ENCODE results near the gene CACNA1C.

The CACNA1C gene

DNA sequence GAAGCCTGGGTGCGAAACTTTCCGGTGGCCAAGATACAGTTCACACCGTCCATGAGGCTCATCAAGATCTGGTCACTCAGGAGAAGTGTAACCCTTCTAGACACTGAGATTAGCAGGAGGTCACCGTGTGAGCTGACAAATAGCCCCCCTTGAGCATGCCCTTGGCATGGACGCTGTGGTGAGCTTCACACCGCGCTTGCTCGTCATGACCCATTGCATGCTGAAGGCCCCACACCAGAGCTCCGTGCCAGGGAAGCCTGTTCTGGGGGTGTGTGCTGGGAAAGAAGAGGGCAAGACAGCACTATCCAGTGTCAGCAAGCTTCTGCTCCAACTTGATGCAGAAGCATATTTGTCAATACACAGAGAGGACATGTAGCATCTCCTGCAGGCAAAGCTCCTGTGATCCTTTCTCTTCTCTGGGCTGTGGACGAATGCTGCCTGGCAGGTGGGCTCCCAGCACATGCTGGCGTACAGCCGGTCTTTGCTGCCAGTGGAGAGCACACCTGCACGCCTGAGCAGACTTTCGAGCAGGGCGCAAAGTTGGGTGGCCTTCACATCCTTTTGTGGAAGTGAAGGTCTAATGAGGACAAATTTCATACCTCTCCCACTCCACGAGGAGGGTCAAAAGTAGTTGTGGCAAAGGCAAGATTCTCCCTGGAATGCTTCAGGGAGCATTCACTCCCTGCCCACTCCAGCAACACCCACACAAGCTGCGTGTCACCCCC, 615.1 kb downstream of the CACNA1C start:
- no peaks in the 10 kb centered on the region for H3K27me3 ChIP-seq (ENCODE audit: insufficient read depth, low read length, poor library complexity)
- H3K4me1 ChIP-seq (ENCODE audit: insufficient read depth, low read length) = no peaks in the 10 kb centered on the region
- H3K9me3 ChIP-seq (ENCODE audit: insufficient read depth, low read length, severe bottlenecking) = no peaks in the 10 kb centered on the region
- no peak overlapping the region for H3K27ac ChIP-seq (ENCODE audit: low read length)
- DNase-seq = no peak
- no peaks in the 10 kb centered on the region for H3K79me2 ChIP-seq (ENCODE audit: insufficient read depth, low read length)
- H3K4me3 ChIP-seq (ENCODE audit: low read depth in 1 of 2, low read length in 2 of 2) = no peak overlapping the region
- no peak overlapping the region for H3K9ac ChIP-seq (ENCODE audit: low read depth, low read length)
- H4K20me1 ChIP-seq (ENCODE audit: insufficient read depth, low read length) = no peaks in the 10 kb centered on the region; the same call in 1 of the 2 replicates
- no peak overlapping the region for H2AFZ ChIP-seq (ENCODE audit: low read depth, low read length)
- no peak for TF ChIP-seq EZH2 (IDR thresholded peaks at IDR 0.05; ENCODE audit: borderline replicate concordance, low read depth, low read length, severe bottlenecking)
- TF ChIP-seq, protein P1, sequence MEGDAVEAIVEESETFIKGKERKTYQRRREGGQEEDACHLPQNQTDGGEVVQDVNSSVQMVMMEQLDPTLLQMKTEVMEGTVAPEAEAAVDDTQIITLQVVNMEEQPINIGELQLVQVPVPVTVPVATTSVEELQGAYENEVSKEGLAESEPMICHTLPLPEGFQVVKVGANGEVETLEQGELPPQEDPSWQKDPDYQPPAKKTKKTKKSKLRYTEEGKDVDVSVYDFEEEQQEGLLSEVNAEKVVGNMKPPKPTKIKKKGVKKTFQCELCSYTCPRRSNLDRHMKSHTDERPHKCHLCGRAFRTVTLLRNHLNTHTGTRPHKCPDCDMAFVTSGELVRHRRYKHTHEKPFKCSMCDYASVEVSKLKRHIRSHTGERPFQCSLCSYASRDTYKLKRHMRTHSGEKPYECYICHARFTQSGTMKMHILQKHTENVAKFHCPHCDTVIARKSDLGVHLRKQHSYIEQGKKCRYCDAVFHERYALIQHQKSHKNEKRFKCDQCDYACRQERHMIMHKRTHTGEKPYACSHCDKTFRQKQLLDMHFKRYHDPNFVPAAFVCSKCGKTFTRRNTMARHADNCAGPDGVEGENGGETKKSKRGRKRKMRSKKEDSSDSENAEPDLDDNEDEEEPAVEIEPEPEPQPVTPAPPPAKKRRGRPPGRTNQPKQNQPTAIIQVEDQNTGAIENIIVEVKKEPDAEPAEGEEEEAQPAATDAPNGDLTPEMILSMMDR (IDR thresholded peaks at IDR 0.05; ENCODE audit: borderline replicate concordance, extremely low read depth, low read length, poor library complexity, severe bottlenecking) = no peak
- no peaks in the 10 kb centered on the region for H3K36me3 ChIP-seq (ENCODE audit: insufficient read depth, low read length)
- ATAC-seq (ENCODE audit: insufficient read depth, low read depth) = no peak
- H3K4me2 ChIP-seq (ENCODE audit: insufficient read depth, low read length) = no peak overlapping the region

DNA sequence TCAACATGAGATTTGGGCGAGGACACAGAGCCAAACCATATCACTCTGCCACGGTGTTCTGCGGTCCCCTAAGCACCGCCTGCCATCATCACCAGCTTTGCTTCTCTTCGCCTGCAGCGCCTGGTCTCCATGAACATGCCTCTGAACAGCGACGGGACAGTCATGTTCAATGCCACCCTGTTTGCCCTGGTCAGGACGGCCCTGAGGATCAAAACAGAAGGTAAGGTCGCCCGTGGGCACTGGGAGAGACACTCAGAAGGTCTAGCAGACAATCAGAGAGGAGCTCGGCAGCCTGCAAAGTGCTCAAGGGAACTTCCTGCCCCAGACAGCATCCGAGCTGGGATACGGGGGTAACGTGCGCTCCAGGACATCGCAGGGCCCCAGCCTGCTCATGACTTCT, 616.0 kb downstream of the CACNA1C start:
- no peaks in the 10 kb centered on the region for H3K79me2 ChIP-seq (ENCODE audit: insufficient read depth, low read length)
- no peak for ATAC-seq (ENCODE audit: insufficient read depth, low read depth)
- H3K4me2 ChIP-seq (ENCODE audit: insufficient read depth, low read length) = no peak overlapping the region

DNA sequence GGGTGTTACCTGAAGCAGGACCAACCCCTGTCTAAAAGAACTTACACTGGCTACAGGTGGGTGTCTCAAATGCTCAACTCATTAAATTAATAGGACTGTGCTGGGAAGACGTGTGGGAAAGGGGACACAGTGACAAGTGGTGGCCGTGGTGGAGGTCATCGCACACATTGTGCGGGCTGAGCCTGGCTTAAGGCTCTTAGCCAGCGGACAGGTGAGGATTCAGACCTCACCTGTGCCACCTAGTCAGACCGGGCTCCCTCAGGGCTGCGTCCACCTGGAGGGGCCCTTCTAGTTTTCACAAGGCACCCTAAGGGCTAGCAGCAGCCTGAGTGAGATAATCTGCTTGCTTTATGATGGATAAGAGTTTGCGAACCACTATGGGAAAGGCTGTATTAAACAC, 616.8 kb downstream of the CACNA1C start:
- ATAC-seq (ENCODE audit: insufficient read depth, low read depth) = no peak
- no peaks in the 10 kb centered on the region for H3K36me3 ChIP-seq (ENCODE audit: insufficient read depth, low read length)
- H2AFZ ChIP-seq (ENCODE audit: low read depth, low read length) = no peak overlapping the region
- no peaks in the 10 kb centered on the region for H3K27me3 ChIP-seq (ENCODE audit: insufficient read depth, low read length, poor library complexity)
- no peak overlapping the region for H3K27ac ChIP-seq (ENCODE audit: low read length)
- no peak overlapping the region for H3K4me2 ChIP-seq (ENCODE audit: insufficient read depth, low read length)
- H3K9ac ChIP-seq (ENCODE audit: low read depth, low read length) = no peak overlapping the region
- no peak overlapping the region for H3K4me3 ChIP-seq (ENCODE audit: low read depth in 1 of 2, low read length in 2 of 2)
- H3K4me1 ChIP-seq (ENCODE audit: insufficient read depth, low read length) = no peaks in the 10 kb centered on the region
- DNase-seq = no peak
- H3K9me3 ChIP-seq (ENCODE audit: insufficient read depth, low read length, severe bottlenecking) = no peaks in the 10 kb centered on the region
- no peaks in the 10 kb centered on the region; the same call in 1 of the 2 replicates for H4K20me1 ChIP-seq (ENCODE audit: insufficient read depth, low read length)
- TF ChIP-seq EZH2 (IDR thresholded peaks at IDR 0.05; ENCODE audit: borderline replicate concordance, low read depth, low read length, severe bottlenecking) = no peak
- TF ChIP-seq, protein P1 (IDR thresholded peaks at IDR 0.05; ENCODE audit: borderline replicate concordance, extremely low read depth, low read length, poor library complexity, severe bottlenecking) = no peak
- no peaks in the 10 kb centered on the region for H3K79me2 ChIP-seq (ENCODE audit: insufficient read depth, low read length)

More for the DNA sequence above, 616.0 kb downstream of the CACNA1C start:
- Histone ChIP-seq H3K27ac (ENCODE audit: low read length) (no peak overlapping the region), H3K9me3 (ENCODE audit: insufficient read depth, low read length, severe bottlenecking) (no peaks in the 10 kb centered on the region), H3K27me3 (ENCODE audit: insufficient read depth, low read length, poor library complexity) (no peaks in the 10 kb centered on the region), H4K20me1 (ENCODE audit: insufficient read depth, low read length) (no peaks in the 10 kb centered on the region; the same call in 1 of the 2 replicates), H2AFZ (ENCODE audit: low read depth, low read length) (no peak overlapping the region), H3K4me1 (ENCODE audit: insufficient read depth, low read length) (no peaks in the 10 kb centered on the region), H3K4me3 (ENCODE audit: low read depth in 1 of 2, low read length in 2 of 2) (no peak overlapping the region), H3K9ac (ENCODE audit: low read depth, low read length) (no peak overlapping the region), H3K36me3 (ENCODE audit: insufficient read depth, low read length) (no peaks in the 10 kb centered on the region)
- no peak for DNase-seq
- TF ChIP-seq EZH2 (IDR thresholded peaks at IDR 0.05; ENCODE audit: borderline replicate concordance, low read depth, low read length, severe bottlenecking) = no peak
- TF ChIP-seq, protein P1 (IDR thresholded peaks at IDR 0.05; ENCODE audit: borderline replicate concordance, extremely low read depth, low read length, poor library complexity, severe bottlenecking) = no peak

All from DND-41 (cell line).